ENCODE data around the gene TTC34.
"Not testable (repeated sequence)": the region's sequence is repeated elsewhere in the genome, so short reads cannot be mapped to it uniquely, and the experiment has no call there.

Gene TTC34

DNA sequence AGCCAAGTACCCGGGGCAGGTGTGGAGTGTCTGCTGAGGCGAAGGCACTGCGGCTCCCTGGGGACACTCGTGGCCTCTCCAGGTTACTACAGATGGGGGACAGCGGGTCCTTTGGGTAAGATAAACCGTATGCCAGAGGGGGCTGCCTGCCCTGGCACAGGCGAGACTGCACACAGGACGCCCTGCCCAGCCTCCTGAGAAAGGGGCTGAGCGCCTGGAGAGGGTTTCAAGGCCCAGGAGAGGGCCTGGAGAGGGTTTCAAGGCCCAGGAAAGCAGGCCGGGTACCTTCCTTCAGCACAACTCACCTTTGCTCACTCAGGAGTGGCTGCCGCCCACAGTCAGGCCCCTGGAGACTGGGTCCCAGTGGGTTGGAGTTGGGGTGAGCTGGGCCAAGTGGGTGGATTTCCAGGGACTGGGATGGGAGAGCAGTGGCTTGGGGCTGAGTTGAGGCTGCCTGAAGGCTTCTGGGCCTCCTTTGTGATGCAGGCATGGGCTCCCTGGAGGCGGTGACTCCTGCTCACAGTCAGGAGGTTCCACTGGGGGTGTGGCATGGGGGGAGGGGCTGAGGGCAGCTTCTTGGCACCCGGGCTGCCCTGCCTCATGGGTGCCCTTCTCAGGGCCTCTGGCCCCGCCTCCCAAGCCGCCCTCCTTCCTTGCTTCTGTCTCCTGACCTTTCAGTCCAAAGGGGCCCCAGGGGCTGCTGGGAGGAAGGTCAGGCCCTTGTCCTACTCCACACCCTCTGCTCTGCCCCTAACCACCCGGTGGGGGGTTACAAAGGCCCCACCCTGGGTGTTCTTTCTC is 168.7 kb downstream of the TTC34 start, which contains the start of gene MMEL1:
MMEL1 (minus strand) TSS at position 456 of the 801 bp plus-strand sequence. CDS start 3,532 bp downstream, outside the sequence.
- FAIRE-seq: no peak
- no peak for TF ChIP-seq POLR2A (IDR thresholded peaks at IDR 0.05; ENCODE audit: low read depth, low read length)

DNA sequence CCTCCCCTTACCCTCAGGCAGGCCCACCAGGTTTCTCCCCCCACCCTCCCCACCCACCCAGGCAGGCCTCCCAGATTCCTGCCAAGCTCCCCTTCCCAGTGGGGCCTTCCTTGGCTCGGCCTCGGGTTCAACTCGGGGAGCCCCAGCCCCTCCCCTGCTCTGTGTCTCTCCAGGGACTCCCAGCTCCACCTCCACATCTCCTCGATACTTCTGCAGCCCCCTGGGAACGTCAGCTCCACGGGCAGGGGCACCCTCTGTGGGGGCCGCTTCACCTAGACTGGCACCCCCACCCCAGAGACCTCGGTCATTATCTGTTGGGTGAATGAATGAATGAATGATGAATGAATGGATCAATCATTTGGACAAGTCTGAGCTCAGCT is 169.5 kb downstream of the TTC34 start:
- no peak for TF ChIP-seq POLR2A (IDR thresholded peaks at IDR 0.05; ENCODE audit: low read depth, low read length)
- no peak for FAIRE-seq

More for the DNA sequence above, 168.7 kb downstream of the TTC34 start, which contains the start of gene MMEL1:
- no peak for DNase-seq (ENCODE audit: insufficient read length, low spot score)

GRCh38 chr1:2631136-2632050 is 170.1 kb downstream of the TTC34 start:
- DNase-seq (ENCODE audit: insufficient read length, low spot score) (no peak), FAIRE-seq (no peak)
- TF ChIP-seq POLR2A (IDR thresholded peaks at IDR 0.05; ENCODE audit: low read depth, low read length): no peak

More for the DNA sequence above, 169.5 kb downstream of the TTC34 start:
- DNase-seq (ENCODE audit: insufficient read length, low spot score): no peak

DNA sequence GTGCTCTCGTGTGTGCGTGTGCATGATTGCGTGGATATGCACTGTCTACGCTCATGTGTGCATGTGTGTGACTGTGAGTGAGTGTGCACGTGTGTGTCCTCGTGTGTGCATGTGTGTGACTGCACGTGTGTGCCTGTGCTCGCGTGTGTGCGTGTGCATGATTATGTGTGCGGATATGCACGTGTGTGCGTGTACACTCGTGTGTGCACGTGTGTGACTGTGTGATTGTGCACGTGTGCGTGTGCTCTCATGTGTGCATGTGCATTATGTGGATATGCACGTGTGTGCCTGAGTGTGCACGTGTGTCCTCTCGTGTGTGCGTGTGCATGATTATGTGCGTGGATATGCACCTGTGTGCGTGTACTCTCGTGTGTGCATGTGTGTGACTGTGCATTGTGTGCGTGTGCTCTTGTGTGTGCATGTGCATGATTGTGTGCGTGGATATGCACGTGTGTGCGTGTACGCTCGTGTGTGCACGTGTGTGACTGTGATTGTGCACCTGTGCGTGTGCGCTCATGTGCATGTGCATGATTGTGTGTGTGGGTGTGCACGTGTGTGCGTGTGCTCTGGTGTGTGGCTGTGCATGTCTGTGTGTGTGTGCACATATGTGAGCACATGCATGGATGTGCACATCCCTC is 170.9 kb downstream of the TTC34 start:
- DNase-seq (ENCODE audit: insufficient read length, low spot score) (no peak), FAIRE-seq (no peak)
- TF ChIP-seq POLR2A (IDR thresholded peaks at IDR 0.05; ENCODE audit: low read depth, low read length): no peak

GRCh38 chr1:2629627-2630497 is 171.6 kb downstream of the TTC34 start:
- TF ChIP-seq POLR2A (IDR thresholded peaks at IDR 0.05; ENCODE audit: low read depth, low read length): no peak
- FAIRE-seq: no peak

GRCh38 chr1:2628933-2629626 is 172.4 kb downstream of the TTC34 start:
- DNase-seq (ENCODE audit: insufficient read length, low spot score) (no peak), FAIRE-seq (no peak)
- TF ChIP-seq POLR2A (IDR thresholded peaks at IDR 0.05; ENCODE audit: low read depth, low read length): no peak

More at GRCh38 chr1:2629627-2630497, 171.6 kb downstream of the TTC34 start:
- no peak for DNase-seq (ENCODE audit: insufficient read length, low spot score)

DNA sequence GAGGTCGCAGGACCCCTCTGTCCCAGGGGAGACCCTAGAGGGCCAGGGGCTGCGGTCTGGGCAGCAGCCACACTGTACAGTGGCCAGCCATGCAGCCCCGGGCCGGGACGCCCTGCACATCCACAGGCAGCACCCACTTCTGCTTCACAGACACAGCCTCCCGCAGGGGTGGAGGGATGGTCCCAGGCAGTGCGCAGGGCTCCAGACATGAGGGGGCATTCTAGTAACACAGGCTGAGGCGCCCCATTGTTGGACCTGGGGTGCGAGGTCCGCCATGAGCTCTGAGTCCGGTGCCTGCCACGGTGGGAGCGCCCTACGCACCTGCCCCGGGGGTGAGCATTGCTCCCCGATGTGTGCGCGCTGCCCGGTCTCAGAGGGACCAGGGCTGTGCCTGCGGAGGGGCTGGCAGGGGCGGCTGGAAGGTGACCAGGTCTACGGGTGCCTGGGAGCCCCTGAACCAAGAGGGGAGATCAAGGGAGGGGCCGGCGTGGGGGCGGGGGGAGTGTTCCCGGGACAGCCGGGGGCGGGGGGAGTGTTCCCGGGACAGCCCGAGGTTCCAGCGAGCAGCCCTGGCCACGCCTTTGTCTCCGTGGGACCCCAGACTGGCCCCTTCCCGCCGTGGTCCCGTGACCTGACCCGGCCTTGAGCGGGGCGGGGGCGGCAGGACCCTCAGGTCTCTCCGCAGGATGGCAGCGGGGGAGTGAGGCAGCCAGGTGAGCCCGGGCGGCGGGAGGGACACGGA is 173.1 kb downstream of the TTC34 start:
- no peak for TF ChIP-seq POLR2A (IDR thresholded peaks at IDR 0.05; ENCODE audit: low read depth, low read length)
- no peak for DNase-seq (ENCODE audit: insufficient read length, low spot score)
- FAIRE-seq: no peak

DNA sequence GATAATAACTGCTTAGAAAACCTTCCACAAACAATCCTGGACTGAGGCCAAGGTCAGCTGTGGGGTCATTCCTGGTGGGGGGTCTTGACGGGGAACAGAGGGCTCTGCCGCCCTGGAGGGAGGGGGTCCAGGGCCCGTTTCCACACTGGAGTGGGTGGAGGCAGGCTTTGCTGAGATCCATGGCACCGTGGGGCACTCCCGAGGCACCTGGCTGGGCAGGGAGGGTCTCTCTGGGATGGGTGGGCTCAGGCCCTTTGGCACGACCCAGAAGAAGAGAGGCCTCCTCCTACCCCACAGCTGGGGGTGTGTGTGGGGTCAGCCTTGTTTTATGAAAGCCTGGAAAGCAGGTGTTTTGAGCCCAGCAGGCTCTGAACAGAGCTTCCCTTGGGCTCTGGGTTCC is 173.7 kb downstream of the TTC34 start:
- DNase-seq (ENCODE audit: insufficient read length, low spot score) (no peak), FAIRE-seq (no peak)
- no peak for TF ChIP-seq POLR2A (IDR thresholded peaks at IDR 0.05; ENCODE audit: low read depth, low read length)

GRCh38 chr1:2625748-2626147 is 175.7 kb downstream of the TTC34 start:
- FAIRE-seq: not testable (repeated sequence)

GRCh38 chr1:2625311-2625710 is 176.2 kb downstream of the TTC34 start:
- no peak for DNase-seq (ENCODE audit: insufficient read length, low spot score)
- FAIRE-seq: no peak
- TF ChIP-seq POLR2A (IDR thresholded peaks at IDR 0.05; ENCODE audit: low read depth, low read length): no peak

More at GRCh38 chr1:2625748-2626147, 175.7 kb downstream of the TTC34 start:
- not testable (repeated sequence) for DNase-seq (ENCODE audit: insufficient read length, low spot score)

DNA sequence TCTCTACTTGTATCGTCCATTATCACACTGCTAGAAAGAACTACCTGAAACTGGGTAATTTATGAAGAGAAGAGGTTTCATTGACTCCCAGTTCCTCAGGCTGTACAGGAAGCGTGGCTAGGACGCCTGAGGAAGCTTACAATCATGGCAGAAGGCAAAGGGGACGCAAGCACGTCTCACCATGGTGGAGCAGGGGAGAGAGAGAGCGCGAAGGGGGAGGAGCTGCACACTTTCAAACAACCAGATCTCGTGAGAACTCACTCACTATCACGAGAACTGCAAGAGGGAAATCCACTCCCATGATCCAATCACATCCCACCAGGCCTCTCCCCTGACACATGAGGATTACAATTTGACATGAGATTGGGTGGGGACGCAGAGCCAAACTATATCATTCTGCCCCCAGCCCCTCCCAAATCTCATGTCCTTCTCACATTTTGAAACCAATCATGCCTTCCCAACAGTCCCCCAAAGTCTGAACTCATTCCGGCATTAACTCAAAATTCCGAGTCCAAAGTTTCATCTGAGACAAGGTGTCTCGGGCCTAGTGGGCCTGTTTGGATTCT is 176.7 kb downstream of the TTC34 start:
- no peak for TF ChIP-seq POLR2A (IDR thresholded peaks at IDR 0.05; ENCODE audit: low read depth, low read length)
- DNase-seq (ENCODE audit: insufficient read length, low spot score) (no peak), FAIRE-seq (no peak)

Measured in H54 (cell line).